Body of pancreas (tissue), 4 donors: Measurements from ENCODE around the gene OR7G3.

Source experiments
- CTCF ChIP-seq, 7 experiments: fragments of 450-650 bp in 4 of 7; fragments of 200-600 bp in 3 of 7; sonication (generic) in 3 of 7; IDR thresholded peaks; one replicate each; pipeline ENCODE4 v1.5.1; 2016 to 2019; ENCODE audit warnings: antibody characterized with exemption in 7 of 7
- POLR2A ChIP-seq, 3 donors: fragments of 450-650 bp; IDR thresholded peaks; one replicate each; pipeline ENCODE4 v1.6.1; 2016; ENCODE audit warnings: antibody characterized with exemption in 3 of 3, mild to moderate bottlenecking in 2 of 3

- TF ChIP-seq CTCF (IDR thresholded peaks at IDR 0.05) (no peak), POLR2A (IDR thresholded peaks at IDR 0.05) (no peak)
Measured at GRCh38 chr19:9128171-9128570, 1.4 kb upstream of the OR7G3 start.
